HG03280 (cell line): ENCODE data around the gene CERS2.

ENCODE experiments used
- ATAC-seq: cut with Tn5 transposase; IDR thresholded peaks from one replicate; pipeline ENCODE4 v1.9.1; 2021; ENCODE audit warnings: mild to moderate bottlenecking, moderate library complexity; ENCODE audit not compliant: unreplicated experiment

The CERS2 gene

GRCh38 chr1:150974580-150975478, at the start of gene CERS2:
CERS2 (minus strand) TSS chr1:150974835; CDS start chr1:150969090, 5,745 bp downstream.
- peak; percentile 55 for ATAC-seq

DNA sequence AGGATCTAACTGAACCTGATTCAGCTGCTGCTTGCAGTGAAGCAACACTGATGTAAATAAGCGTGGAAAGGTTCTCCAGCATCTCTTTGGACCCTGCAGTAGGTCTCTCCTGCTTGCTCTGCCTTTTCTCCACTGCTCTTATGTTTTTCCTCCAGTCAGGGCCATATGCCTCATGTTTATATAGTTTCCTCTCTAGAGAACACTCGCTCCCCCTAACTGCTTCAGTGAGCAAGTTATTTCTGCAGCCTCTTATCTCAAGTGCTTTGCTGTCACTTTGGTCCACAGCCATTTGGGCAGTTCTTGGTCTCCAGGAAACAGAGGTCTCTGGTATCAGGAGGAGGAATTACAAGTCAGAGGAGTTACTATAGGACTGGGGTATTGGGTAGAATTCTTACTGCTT, 38.9 kb upstream of the CERS2 start:
- ATAC-seq, result no peak

DNA sequence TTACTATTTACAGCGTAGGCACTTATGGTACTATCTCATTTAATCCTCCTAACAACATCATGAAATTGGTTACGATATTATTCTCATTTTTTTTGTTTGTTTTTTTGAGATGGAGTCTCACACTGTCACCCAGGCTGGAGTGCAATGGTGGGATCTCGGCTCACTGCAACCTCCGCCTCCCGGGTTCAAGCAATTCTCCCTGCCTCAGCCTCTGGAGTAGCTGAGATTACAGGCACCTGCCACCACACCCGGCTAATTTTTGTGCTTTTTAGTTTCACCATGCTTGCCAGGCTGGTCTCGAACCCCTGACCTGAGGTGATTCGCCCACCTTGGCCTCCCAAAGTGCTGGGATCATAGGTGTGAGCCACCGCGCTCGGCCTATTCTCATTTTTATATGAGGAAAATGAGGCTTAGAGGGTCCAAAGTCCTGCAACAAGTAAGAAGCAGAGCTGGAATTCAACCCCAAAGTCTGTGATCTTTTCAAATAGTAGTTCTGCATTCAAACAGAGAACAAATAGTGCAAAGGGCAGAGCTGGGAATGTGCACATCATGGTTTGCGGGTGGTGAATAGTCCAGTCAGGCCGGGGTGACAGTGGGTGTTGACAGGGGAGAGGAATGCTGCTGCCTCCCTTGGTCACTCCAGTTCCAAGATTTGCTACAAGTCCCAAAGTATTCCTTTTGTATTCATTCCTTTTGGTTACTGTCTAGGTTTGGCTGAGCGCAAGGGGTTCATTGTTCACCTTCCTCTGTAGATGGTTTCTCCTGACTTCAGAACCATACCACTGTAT, 38.2 kb upstream of the CERS2 start:
- ATAC-seq, result no peak

GRCh38 chr1:151011154-151011850, 36.7 kb upstream of the CERS2 start:
- ATAC-seq, result no peak

- ATAC-seq, result no peak
These were observed 35.7 kb upstream of the CERS2 start for GRCh38 chr1:151010346-151010726.

DNA sequence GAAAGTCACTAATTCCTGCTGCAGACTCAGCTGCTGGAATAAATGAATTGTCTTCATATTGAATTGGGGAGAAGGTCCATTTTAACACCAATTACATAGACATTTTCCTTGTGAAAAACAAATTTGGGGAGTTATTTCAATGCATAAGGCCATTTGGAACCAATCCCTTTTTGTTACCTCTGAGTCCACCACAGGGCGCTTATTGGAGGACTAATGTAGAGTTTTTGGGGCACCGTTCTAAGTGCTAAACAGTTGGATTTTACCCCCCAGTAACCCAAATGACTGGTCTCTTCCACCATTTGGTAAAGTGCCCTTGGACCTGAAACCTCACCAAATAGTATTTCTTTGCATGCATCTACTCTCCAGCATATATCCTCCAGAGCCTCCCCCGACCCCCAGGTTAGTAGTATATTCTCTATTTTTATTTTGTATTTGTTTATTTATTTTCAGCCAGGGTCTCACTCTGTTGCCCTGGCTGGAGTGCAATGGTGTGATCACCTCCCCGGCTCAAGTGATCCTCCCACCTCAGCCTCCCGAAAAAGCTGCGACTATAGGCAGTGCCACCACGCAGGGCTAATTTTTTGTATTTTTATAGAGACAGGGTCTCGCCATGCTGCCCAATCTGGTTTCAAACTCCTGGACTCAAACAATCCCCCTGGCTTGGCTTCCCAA, 35.2 kb upstream of the CERS2 start:
- ATAC-seq, result no peak

DNA sequence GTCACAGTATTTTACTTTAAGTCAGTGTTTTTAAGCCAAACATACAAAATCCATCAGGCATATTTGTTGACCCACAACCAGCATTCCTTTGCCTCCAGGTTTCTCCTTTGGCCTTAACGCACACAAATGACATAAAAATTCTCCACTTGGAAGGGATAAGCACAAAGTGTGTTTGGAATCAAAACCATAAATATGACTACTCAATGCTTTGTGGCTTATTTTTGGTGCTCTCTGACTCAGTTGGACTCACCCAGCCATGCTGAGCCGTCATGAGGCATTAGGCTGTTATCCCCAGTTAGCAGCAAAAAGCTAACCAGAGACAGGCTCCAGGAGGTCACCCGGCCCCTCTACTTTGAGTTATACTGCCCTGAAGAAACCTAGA, 34.6 kb upstream of the CERS2 start:
- ATAC-seq, result no peak

DNA sequence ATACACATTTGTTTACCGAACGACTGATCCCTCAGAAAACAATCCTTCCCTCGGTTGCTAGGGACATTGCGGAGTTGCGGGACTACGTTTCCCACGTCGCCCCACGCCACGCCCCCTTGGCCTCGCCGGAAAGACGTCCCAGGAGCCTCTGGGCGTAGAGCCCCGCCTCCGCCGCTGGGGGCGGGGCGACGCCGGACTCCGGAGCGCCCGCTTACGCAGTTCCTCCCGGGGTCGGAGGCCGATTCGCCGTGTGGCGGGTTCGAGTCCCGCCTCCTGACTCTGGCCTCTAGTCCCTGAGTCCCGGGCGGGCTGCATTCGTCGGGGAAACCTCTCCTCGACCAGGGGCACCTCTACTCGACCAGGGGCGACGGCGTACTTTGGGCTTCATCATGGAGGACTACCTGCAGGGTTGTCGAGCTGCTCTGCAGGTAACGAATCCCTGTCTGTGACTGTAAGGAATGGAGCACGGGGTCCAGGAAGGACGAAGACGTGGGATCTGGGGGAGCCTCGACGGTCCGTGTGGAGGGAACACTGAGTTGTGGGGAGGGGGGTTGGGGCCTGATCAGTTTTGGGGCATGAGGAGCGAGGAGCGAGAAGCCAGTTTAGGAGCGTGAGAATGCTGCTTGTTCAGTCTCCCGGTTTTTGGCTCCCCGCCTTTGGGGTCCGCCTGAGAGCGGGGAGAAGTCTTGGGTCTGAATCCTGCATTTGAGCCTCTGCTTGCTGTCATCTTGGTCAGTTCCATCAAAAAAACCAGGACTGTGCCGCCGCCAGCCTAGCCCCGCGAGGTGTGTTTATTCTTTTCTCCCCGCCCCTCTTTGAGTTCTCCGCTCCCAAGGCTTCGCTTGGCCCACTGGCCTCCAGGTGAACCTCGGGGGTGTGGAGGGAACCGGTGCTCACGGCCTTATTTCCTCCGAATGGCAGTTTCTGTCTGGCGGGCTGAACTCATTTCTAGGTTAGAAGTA, 33.9 kb upstream of the CERS2 start, which contains the start of gene PRUNE1:
Gene PRUNE1 (plus strand): TSS at position 206 of the 962 bp plus-strand sequence. CDS start 184 bp downstream, at position 390.
- ATAC-seq, result peak; percentile 85

DNA sequence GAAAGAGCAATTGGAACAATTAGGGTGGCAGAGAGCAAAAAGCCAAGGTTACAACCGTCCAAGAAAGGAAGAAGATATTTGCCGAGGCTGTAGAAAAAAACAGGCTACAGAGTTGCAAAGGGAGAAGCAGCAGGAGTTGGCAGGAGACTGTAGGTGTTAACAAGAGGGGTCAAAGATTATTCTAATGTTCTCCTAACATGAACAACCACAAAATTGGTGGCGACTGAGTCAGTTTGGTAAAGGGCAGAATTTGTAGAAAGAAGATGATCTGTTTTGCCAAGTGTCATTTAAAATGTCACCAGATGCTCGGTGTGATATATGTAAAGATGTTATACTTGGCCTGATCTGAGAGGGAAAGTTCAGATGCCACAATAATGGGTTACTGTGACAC, 33.2 kb upstream of the CERS2 start:
- no peak for ATAC-seq

DNA sequence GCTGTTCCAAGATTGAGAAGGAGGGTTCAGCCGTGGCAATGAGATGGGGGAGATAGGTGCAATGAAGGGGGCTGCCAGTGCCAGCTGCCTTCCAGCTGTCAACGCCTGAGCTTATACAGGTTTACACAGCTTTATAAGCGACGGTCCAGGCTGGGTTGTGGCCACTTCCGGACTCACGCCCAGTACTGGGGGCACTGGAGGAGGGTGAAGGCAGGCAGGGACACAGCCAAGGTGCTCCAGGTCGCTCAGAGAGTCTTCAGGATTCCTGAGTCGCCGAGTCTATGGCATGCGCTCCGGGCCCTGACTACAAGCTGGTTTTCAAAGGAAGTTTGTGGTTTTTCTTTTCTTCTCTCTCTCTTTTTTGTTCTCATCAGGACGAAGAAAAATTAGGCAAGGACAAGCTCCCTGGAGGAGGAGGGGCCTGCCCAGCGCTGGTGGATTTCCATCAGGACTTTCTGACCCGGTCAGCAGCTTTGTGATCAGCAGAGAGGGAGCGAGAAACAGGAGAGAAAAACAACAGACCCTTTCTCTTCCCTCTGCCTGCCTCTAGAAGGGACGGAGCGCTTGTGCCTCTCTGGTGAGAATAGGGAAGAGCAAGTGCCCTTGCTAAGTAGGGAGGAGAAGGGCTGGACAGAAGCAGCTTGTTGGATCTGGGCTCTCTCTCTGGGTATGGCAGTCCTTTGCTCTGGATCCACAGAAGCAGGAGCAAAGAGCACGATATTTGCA, 31.9 kb upstream of the CERS2 start, which contains the start of gene MINDY1:
Gene MINDY1 (minus strand): TSS at position 576 of the 726 bp plus-strand sequence. CDS start 4,285 bp downstream, outside the sequence.
- no peak for ATAC-seq

DNA sequence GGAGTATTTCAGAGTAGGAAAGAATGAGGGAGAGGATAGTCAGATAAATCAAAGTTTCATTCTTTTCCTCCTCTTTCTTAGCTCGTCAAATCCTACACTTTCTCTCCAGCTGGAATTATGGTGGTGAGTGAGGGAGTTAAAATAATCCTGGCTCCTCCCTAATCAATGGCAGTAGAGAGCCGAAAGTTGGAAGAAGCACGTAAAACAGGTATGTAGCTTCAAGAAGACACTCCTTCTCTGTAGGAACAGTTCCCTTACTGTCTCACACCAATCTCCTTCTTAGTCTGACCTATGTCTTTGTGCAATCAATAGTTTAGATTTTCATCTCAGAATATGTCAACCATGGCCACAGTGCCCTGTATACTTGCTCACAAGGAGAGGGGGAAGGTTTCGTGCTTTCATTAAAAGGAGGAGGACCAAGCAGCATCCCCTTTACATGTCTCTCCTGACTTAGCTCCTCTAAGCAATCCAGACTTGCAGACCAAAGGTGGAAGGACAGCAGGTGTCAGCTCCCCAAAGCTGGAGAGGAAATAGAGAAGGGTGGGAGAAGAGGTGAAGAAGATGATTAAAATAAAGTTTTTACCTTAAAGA, 31.2 kb upstream of the CERS2 start:
- ATAC-seq, result no peak

DNA sequence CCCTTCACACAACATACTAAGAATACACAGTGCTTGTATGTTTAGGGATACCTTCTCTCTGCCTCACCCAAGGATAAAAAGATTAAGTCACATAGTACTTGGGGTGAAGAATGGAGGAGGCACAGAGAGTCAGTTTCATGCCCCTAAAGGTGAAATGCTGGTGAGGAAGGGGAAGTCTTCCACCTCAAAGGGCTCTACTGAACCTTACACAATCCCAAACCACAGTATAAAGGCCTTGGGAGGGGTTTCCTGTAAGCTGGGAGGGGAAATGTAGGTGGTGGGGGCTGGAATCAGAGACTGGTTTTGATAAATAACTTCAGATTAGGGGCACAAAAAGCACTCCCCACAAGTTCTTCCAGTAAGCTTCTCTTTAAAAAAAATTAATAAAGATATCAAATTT, 28.5 kb upstream of the CERS2 start:
- no peak for ATAC-seq

DNA sequence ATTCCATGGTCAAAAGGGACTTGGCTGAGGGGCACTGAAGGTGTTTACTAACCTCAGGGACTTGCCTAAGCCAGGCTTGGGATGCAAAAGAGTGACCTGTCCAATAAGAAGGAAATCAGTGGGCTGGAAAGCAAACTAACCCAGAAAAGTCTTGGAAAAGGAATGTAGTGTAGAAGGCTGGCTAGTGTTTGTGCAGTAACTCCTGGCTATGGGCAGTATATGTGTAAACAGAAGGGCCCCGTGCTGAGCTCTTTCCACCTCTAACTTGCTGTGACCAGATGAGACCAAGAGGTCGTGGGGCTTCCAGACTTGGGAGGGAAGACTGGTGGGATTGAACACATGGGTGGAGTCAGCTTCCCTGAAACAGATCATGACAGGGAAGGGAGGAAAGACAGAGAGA, 28.0 kb upstream of the CERS2 start:
- ATAC-seq, result no peak

DNA sequence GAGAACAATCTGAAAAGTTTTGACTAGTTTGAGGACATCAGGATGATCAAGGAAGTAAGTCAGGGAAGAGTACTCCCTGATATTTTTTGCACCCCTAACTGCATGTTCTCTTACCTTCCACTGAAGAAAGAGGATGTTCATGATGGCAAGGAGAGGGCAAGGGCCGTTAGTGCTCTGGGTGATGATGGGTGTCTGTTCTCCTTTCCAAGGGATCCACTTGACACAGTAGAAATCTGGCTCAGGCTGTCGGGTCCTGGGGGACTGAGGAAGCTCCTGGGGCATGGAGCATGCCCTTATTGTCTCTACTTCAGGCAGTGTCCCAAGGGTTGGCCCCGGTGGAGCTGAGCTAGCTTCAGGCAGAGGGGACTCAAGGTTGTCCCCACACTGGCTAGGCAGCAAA, 27.4 kb upstream of the CERS2 start:
- ATAC-seq, result no peak

GRCh38 chr1:151001602-151002001, 27.0 kb upstream of the CERS2 start:
- ATAC-seq, result no peak

DNA sequence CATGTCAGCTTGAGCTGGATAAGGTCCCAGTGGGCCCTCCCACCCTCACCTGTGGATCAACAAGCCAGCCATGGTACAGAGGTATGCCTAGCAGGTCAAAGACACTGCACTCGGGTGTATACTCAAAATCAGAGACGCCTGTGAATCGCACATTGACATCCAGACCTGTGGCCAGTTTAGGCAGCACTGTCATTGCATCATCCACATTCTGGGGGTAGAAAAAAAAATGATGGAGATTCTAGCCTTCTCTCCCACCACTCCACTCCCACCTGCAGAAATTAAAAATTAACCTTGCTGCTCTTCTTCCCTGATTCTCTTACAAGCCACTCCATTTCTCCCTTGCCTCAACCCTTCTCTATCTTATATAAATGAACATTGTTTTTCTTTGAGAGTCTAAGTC, 25.8 kb upstream of the CERS2 start:
- ATAC-seq, result no peak

- no peak for ATAC-seq
These were observed 25.3 kb upstream of the CERS2 start for GRCh38 chr1:150999926-151000325.

DNA sequence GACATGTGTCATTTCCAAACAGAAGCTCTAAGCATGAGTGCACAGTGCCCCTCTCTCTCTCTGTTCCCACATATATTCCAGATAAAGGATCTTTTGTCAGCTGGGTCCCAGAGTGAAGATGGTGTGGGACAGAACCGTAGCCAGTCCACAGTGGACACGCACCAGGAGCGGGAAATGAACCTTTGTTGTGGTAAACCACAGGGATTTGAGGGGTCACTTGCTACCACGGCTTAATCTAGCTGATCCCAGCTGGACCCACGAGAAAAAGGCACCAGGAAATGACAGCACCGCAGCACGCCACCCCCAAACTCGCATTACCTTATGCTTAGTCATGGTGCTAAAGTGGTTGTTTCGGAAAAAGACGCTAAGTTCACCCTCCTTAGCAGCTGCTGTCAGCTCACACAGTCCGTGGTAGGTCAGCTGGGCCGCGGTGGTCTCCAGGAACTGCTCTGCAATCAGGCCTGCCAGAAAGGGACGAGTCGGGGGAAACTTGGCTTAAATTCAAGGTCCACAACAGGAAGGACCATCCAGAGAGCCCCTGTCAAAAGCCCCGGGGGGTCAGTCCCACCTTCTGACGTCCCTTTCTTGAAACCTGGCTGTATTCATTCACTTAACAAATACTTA, 24.5 kb upstream of the CERS2 start:
- ATAC-seq, result no peak
